HepG2 (cell line): Measurements from ENCODE around the gene HSPA4L. TPM values are rescaled to one million over a fixed set of nuclear protein-coding genes. Genes with fewer than 3 reads are reported as not detected.

Experiments used
- GABPB1 ChIP-seq: IDR thresholded peaks from 2 replicates; pipeline ENCODE4 v1.6.1; 2016; ENCODE audit warnings: mild to moderate bottlenecking, missing genetic modification reagents, moderate library complexity, missing compliant biosample characterization
- GATAD2A ChIP-seq: IDR thresholded peaks from 2 replicates; pipeline ENCODE4 v1.6.1; 2016
- GTF2F1 ChIP-seq: fragments of 150-350 bp; IDR thresholded peaks from 2 replicates; pipeline ENCODE4 v1.6.1; 2014; ENCODE audit warnings: low read length
- HMG20A ChIP-seq: IDR thresholded peaks from 2 replicates; pipeline ENCODE4 v1.6.1; 2016; ENCODE audit warnings: borderline replicate concordance
- MXI1 ChIP-seq: IDR thresholded peaks from 3 replicates; pipeline ENCODE4 v1.6.1; 2012; ENCODE audit warnings: low read depth, low read length, inconsistent platforms, borderline replicate concordance
- MYC ChIP-seq: sonication (generic); formaldehyde crosslinking; IDR thresholded peaks from 2 replicates; pipeline ENCODE4 v1.9.0; 2021; ENCODE audit warnings: missing genetic modification reagents, borderline replicate concordance
- POGZ ChIP-seq: sonication (generic); formaldehyde crosslinking; IDR thresholded peaks from 2 replicates; pipeline ENCODE4 v1.4.0; 2020; ENCODE audit warnings: mild to moderate bottlenecking, missing genetic modification reagents
- SRSF4 ChIP-seq: fragments of 200-400 bp; formaldehyde crosslinking; IDR thresholded peaks from one replicate; pipeline ENCODE4 v1.6.1; 2018; ENCODE audit warnings: mild to moderate bottlenecking, low read depth, low read length, moderate library complexity; ENCODE audit not compliant: poor library complexity, severe bottlenecking
- ZBTB20 ChIP-seq: sonication (generic); formaldehyde crosslinking; IDR thresholded peaks from 2 replicates; pipeline ENCODE4 v1.8.1; 2023; ENCODE audit warnings: missing genetic modification reagents, low read depth, mild to moderate bottlenecking, borderline replicate concordance
- ZMYM4 ChIP-seq: sonication (generic); formaldehyde crosslinking; IDR thresholded peaks from 2 replicates; pipeline ENCODE4 v1.8.1; 2023; ENCODE audit warnings: mild to moderate bottlenecking, missing genetic modification reagents
- ZNF121 ChIP-seq: sonication (generic); formaldehyde crosslinking; IDR thresholded peaks from 2 replicates; pipeline ENCODE4 v1.5.0; 2020; ENCODE audit warnings: mild to moderate bottlenecking, missing genetic modification reagents
- ZNF264 ChIP-seq: sonication (generic); formaldehyde crosslinking; IDR thresholded peaks from 2 replicates; pipeline ENCODE4 v1.4.0; 2020; ENCODE audit warnings: missing genetic modification reagents
- ZNF3 ChIP-seq: IDR thresholded peaks from 2 replicates; pipeline ENCODE4 v1.7.0; 2017; ENCODE audit warnings: inconsistent platforms
- ZNF460 ChIP-seq: sonication (generic); formaldehyde crosslinking; IDR thresholded peaks from 2 replicates; pipeline ENCODE4 v1.5.1; 2020; ENCODE audit warnings: missing genetic modification reagents, mild to moderate bottlenecking, borderline replicate concordance
- ZNF589 ChIP-seq: sonication (generic); formaldehyde crosslinking; conservative IDR thresholded peaks from 2 replicates; pipeline ENCODE4 v1.8.0; 2022; ENCODE audit warnings: mild to moderate bottlenecking, moderate library complexity, missing genetic modification reagents
- polyA plus RNA-seq, 8 experiments: library from polyadenylated mRNA; depleted of rRNA in 3 of 8; stranded (reverse) in 7 of 8; unstranded in 1 of 8; fragments of >200 nt; fragmentation: Illumina TruSeq in 4 of 8; extraction: Trizol in 4 of 8; gene quantifications; 2 replicates each; pipeline versions ENCODE4 v1.2.1 to v1.2.3, GENCODE V29; 2011 to 2016; ENCODE audit warnings: low read depth in 4 of 8, missing spikeins in 1 of 8, mixed read lengths in 1 of 8; ENCODE audit not compliant: insufficient read depth in 1 of 8
- total RNA-seq, 5 experiments: library from RNA; depleted of rRNA; stranded (reverse); fragments of >200 nt; fragmentation: Illumina TruSeq; extraction: Trizol; gene quantifications; 2 replicates each; pipeline ENCODE4 v1.2.3, GENCODE V29; 2016; ENCODE audit warnings: low read depth in 1 of 5
- TF ChIP-seq, protein P1 (sequence below): sonication (generic); formaldehyde crosslinking; IDR thresholded peaks from 2 replicates; pipeline ENCODE4 v1.5.1; 2020; ENCODE audit warnings: mild to moderate bottlenecking, missing genetic modification reagents, borderline replicate concordance
- TF ChIP-seq, protein P2 (sequence below), 2 experiments: sonication (generic) in 1 of 2; formaldehyde crosslinking in 1 of 2; IDR thresholded peaks; 2 replicates each; pipeline versions ENCODE4 v1.6.1 to v1.9.0; 2014 to 2022; ENCODE audit warnings: antibody characterized with exemption in 1 of 2, borderline replicate concordance in 1 of 2, inconsistent platforms in 1 of 2, low read depth in 1 of 2, missing genetic modification reagents in 1 of 2

Gene HSPA4L
- total and polyA plus RNA-seq, 2 of the 13 experiments (the other 11 are each of a cell fraction or from before 2014, with no cell fraction given): 3.7 to 31.5 TPM

DNA sequence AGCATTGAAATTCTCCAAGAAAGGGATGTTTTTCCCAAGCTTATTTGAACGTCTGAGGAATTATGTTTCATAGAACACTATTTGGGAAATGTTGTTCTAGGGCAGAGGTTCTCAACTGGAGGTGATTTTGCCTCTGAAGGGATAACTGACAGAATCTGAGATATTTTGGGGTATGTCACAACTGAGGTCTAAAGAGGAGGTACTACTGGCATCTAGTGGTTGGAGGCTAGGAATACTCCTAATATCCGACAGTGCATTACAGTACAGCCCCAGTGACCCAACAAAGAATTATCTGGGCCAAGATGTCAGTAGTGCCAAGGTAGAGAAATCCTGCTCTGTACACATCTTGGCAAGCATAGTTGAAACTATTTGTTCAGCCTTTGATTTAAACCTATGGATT is 6.4 kb downstream of the HSPA4L start (continued):
- peak; percentile 78 for TF ChIP-seq ZNF121 (CRISPR knock-in tag)
- TF ChIP-seq GATAD2A (CRISPR knock-in tag): no peak; the same call in 1 of the 2 replicates
- TF ChIP-seq MYC (CRISPR knock-in tag): no peak
- TF ChIP-seq ZNF460 (CRISPR knock-in tag): no peak
- peak; percentile 67 for TF ChIP-seq POGZ (CRISPR knock-in tag)
- TF ChIP-seq, protein P1, sequence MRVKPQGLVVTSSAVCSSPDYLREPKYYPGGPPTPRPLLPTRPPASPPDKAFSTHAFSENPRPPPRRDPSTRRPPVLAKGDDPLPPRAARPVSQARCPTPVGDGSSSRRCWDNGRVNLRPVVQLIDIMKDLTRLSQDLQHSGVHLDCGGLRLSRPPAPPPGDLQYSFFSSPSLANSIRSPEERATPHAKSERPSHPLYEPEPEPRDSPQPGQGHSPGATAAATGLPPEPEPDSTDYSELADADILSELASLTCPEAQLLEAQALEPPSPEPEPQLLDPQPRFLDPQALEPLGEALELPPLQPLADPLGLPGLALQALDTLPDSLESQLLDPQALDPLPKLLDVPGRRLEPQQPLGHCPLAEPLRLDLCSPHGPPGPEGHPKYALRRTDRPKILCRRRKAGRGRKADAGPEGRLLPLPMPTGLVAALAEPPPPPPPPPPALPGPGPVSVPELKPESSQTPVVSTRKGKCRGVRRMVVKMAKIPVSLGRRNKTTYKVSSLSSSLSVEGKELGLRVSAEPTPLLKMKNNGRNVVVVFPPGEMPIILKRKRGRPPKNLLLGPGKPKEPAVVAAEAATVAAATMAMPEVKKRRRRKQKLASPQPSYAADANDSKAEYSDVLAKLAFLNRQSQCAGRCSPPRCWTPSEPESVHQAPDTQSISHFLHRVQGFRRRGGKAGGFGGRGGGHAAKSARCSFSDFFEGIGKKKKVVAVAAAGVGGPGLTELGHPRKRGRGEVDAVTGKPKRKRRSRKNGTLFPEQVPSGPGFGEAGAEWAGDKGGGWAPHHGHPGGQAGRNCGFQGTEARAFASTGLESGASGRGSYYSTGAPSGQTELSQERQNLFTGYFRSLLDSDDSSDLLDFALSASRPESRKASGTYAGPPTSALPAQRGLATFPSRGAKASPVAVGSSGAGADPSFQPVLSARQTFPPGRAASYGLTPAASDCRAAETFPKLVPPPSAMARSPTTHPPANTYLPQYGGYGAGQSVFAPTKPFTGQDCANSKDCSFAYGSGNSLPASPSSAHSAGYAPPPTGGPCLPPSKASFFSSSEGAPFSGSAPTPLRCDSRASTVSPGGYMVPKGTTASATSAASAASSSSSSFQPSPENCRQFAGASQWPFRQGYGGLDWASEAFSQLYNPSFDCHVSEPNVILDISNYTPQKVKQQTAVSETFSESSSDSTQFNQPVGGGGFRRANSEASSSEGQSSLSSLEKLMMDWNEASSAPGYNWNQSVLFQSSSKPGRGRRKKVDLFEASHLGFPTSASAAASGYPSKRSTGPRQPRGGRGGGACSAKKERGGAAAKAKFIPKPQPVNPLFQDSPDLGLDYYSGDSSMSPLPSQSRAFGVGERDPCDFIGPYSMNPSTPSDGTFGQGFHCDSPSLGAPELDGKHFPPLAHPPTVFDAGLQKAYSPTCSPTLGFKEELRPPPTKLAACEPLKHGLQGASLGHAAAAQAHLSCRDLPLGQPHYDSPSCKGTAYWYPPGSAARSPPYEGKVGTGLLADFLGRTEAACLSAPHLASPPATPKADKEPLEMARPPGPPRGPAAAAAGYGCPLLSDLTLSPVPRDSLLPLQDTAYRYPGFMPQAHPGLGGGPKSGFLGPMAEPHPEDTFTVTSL (CRISPR knock-in tag): no peak
- no peak for TF ChIP-seq ZNF589 (CRISPR knock-in tag)
- TF ChIP-seq ZNF264 (CRISPR knock-in tag): no peak
- no peak for TF ChIP-seq GTF2F1
- TF ChIP-seq SRSF4: no peak
- no peak for TF ChIP-seq HMG20A
- no peak for TF ChIP-seq MXI1
- peak; percentile 83 for TF ChIP-seq ZNF3 (CRISPR knock-in tag)
- no peak for TF ChIP-seq ZBTB20 (CRISPR knock-in tag)
- TF ChIP-seq, protein P2, sequence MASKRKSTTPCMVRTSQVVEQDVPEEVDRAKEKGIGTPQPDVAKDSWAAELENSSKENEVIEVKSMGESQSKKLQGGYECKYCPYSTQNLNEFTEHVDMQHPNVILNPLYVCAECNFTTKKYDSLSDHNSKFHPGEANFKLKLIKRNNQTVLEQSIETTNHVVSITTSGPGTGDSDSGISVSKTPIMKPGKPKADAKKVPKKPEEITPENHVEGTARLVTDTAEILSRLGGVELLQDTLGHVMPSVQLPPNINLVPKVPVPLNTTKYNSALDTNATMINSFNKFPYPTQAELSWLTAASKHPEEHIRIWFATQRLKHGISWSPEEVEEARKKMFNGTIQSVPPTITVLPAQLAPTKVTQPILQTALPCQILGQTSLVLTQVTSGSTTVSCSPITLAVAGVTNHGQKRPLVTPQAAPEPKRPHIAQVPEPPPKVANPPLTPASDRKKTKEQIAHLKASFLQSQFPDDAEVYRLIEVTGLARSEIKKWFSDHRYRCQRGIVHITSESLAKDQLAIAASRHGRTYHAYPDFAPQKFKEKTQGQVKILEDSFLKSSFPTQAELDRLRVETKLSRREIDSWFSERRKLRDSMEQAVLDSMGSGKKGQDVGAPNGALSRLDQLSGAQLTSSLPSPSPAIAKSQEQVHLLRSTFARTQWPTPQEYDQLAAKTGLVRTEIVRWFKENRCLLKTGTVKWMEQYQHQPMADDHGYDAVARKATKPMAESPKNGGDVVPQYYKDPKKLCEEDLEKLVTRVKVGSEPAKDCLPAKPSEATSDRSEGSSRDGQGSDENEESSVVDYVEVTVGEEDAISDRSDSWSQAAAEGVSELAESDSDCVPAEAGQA (IDR thresholded peaks at IDR 0.05; ENCODE audit: low read depth): no peak
- TF ChIP-seq, protein P2 (CRISPR knock-in tag; IDR thresholded peaks at IDR 0.05; ENCODE audit: borderline replicate concordance): no peak
- TF ChIP-seq GABPB1 (CRISPR knock-in tag): no peak
- TF ChIP-seq ZMYM4 (CRISPR knock-in tag): peak; percentile 88
